Panc1 (cell line): ENCODE results near the gene ZNF124.

Source experiments
- CTCF ChIP-seq: fragments of 450-650 bp; IDR thresholded peaks from 2 replicates; pipeline ENCODE4 v1.5.1; 2017; ENCODE audit warnings: mild to moderate bottlenecking
- POLR2AphosphoS5 ChIP-seq: IDR thresholded peaks from 2 replicates; pipeline ENCODE4 v1.6.1; 2012; ENCODE audit warnings: mild to moderate bottlenecking, low read depth, low read length, moderate library complexity
- REST ChIP-seq, 2 experiments: IDR thresholded peaks; 2 replicates each; pipeline ENCODE4 v1.6.1; 2011 to 2012; ENCODE audit warnings: low read depth in 2 of 2, control low read depth in 1 of 2, low read length in 1 of 2, mild to moderate bottlenecking in 1 of 2, moderate library complexity in 1 of 2; ENCODE audit not compliant: insufficient read depth in 1 of 2
- SIN3A ChIP-seq: IDR thresholded peaks from 2 replicates; pipeline ENCODE4 v1.6.1; 2012; ENCODE audit warnings: low read depth, mild to moderate bottlenecking, low read length, moderate library complexity, borderline replicate concordance; ENCODE audit not compliant: insufficient read depth
- TCF7L2 ChIP-seq: IDR thresholded peaks from 2 replicates; pipeline ENCODE4 v1.6.1; 2011; ENCODE audit warnings: mild to moderate bottlenecking, low read depth, low read length, inconsistent platforms

GRCh38 chr1:247111700-247112478 lies 59.9 kb downstream of the ZNF124 start:
- no peak for TF ChIP-seq CTCF
- TF ChIP-seq POLR2AphosphoS5, result peak; percentile 49
- 0 out of 4 replicates have a peak, but pooled peaks of 1 of the 2 experiments have one; percentile 21 for TF ChIP-seq REST (IDR thresholded peaks at IDR 0.05; ENCODE audit: insufficient read depth in 1 of 2, low read depth in 2 of 2, low read length in 1 of 2)
- TF ChIP-seq SIN3A, result no peak; the same call in 1 of the 2 replicates
- TF ChIP-seq TCF7L2, result no peak
